SIG-M5 treated with dmso at 0.1 percent for 504 hours (cell line): ENCODE measurements around the gene RRP1B.
"Not testable (repeated sequence)": the region's sequence is repeated elsewhere in the genome, so short reads cannot be mapped to it uniquely, and the experiment has no call there.

ENCODE experiments used
- DNase-seq: peaks from one replicate; lab custom pipeline; 2025; ENCODE audit not compliant: unreplicated experiment; lab: John Stamatoyannopoulos, UW

Gene RRP1B

DNA sequence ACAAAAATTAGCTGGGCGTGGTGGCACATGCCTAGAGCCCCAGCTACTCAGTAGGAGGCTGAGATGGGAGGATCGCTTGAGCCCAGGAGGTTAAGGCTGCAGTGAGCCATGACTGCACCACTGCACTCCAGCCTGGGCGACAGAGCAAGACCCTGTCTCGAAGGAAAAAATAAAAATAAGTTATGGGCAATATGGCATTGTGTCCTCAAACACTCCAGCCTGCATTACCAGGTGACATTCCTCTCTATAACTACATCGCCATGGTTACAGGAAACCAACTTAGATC lies 40.1 kb downstream of the RRP1B start:
- not testable (repeated sequence) for DNase-seq

DNA sequence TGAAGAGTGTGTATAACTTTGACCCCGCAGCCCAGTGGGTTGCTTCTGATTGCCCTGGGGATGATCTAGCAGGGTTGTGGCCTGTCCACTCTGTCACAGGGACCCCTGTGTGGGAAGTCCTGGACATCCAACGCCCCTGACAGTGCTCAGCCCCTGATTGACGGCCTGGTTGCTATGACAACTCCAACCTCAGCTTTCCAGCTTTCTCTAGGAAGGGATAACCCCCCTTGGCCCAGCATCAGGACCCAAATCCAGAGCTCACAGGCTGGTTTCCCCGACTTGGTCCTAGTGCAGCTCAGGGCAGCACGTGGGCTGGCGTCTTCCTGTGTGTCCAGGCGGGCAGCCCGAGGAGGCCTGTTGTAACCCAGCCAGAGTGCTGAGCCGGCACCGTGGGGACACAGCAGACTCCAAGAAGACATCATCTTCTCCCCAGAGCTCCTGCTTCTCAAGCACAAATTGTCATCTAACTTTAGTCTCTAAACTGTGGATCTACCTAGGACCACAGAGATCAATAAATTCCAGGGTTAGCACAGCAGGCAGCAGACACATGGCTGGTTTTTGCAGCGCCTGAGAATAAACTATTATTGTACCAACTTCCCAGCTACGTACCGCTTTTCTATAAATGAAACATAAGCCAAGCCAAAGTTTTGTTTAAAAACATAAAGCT lies 40.7 kb downstream of the RRP1B start:
- DNase-seq: no peak

GRCh38 chr21:43701936-43702784 lies 42.8 kb downstream of the RRP1B start:
- DNase-seq: no peak

DNA sequence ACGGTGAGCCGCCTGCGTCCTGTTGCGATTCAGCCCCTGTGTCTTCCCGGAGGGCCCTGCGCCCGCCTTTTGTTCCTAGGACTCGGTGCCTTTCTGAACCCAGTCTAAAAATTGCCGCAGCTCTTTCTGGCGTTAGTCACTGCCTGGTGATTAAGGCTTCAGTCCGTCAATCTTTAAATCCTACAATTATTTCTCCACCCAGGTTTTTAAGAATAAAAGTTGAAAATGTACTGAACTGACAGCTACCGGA lies 43.4 kb downstream of the RRP1B start:
- DNase-seq: no peak

DNA sequence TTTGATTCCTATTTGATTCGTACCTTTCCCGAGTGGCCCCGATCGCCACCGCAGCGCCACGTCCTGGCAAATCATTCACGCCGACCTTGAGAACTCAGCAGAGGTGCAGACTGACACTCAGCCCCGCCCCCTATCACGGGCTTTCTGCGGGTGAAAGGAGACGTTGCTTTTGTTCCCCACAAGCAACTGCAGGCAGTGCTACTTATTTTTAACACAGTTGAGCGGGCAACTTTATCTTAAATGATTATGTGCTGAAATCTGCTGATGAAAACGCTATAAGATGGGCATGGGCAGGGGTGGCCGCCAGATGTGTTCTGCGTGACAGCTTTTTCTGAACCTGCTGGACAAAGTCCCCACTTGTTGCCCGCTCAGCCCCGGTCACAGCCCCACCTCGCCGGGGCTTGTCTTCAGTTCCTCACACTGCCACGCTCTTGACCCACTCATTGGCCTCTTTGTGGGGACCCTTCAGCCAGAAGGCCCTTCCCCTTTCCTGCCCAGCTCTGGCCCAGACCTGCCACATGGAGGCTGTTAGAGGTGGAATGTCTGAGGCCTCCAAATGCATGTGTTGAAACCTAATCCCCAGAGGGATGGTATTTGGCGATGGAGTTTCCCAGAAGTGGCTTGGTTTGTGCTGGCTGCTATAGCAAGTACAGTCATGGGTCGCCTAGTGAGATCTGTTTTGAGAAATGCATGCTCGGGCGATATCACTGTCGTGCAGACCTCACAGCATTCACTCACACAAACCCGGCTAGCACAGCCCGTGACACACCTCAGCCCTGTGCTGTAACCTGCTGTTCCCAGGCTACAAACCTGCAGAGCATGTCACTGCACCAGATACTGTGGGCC lies 43.9 kb downstream of the RRP1B start:
- DNase-seq: no peak

GRCh38 chr21:43707462-43707861 lies 48.1 kb downstream of the RRP1B start:
- DNase-seq: no peak

GRCh38 chr21:43708745-43709381 lies 49.5 kb downstream of the RRP1B start:
- DNase-seq: no peak

- DNase-seq: peak; percentile 68
Observed at GRCh38 chr21:43712268-43712942, 53.0 kb downstream of the RRP1B start.

DNA sequence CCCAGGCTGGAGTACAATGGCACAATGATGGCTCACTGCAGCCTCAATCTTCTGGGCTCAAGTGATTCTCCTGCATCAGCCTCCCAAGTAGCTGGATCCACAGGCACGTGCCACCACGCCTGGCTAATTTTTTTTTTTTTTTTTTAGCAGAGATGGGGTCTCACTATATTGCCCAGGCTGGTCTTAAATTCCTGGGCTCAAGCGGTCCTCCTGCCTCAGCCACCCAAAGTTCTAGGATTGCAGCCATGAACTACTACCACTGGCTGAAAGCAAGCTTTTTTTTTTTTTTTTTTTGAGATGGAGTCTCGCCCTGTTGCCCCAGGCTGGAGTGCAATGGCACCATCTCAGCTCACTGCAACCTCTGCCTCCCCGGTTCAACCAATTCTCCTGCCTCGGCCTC lies 53.8 kb downstream of the RRP1B start:
- DNase-seq: not testable (repeated sequence)

DNA sequence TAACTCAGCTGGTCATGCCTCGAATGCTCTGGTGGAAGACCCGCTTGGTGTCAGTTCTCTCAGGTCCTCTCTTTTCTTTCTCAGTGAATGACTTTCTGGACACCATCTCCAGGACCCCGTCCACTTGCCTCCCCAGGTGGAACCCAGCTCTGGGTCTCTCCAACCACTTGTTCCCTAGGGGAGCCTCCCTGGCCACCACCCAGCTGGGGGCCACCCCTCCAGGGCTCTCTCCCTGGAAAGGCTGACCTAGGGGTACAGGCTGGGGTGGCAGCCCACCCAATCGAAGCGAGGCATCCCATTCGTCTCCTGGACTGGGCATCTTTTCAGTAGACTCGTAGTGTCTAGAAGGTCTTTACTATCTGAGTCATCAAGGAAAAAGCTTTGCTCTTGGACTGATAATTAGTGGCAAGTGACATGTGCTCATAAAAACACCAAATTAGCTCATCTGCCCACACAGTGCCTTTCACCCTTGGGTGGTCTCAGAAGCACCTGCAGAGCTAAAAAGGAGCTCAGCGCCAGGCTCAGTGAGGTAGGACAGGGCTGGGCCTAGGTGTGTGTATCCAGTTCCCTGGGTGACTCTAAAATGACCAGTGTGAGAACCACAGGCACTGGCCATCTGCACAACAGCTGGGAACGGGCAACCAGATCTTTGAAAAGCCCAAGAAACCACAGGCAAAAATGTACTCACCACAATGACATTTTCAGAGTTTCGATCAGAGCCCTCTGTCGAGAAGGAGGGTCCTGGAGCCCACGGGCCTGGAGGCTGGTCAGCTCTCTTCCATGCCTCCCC lies 57.2 kb downstream of the RRP1B start:
- DNase-seq: peak; percentile 18

DNA sequence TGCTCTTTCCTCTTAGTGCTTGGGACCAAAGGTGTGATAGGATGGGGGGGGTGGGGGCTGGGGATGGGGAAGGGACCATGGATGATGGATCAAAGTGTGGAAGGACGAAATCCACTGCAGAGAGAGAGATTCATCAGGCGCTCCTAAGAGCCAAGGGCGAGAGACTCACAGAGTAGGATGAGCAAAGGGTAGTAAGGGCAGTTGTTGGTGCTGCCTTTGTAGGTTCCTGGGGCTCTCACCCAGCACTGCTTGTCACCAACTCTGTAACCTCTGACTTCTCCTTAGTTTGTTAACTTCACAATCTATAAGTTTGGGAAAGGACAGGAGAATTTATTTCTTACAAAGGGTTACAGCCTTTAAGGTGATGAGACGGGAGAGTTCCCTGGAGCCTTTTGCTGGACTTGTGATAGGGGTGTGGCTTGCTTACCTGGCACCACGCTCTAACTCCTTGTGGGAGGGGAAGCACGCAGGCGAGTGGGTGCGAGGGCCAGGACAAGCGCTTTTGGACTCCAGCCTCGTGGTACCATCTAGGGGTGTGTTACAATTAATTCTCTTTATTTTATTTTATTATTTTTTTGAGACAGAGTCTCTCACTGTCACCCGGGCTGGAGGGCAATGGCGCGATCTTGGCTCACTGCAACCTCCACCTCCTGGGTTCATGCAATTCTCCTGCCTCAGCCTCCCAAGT lies 58.0 kb downstream of the RRP1B start:
- DNase-seq: no peak

- no peak for DNase-seq
Observed at GRCh38 chr21:43717967-43718871, 58.9 kb downstream of the RRP1B start.

- peak; percentile 87 for DNase-seq
Observed at GRCh38 chr21:43718872-43719747, 59.8 kb downstream of the RRP1B start, which contains the start of gene PDXK. Gene PDXK (plus strand): TSS chr21:43719129. CDS start chr21:43719295, 166 bp downstream.

GRCh38 chr21:43719748-43720538 lies 60.6 kb downstream of the RRP1B start:
- peak; percentile 18 for DNase-seq

DNA sequence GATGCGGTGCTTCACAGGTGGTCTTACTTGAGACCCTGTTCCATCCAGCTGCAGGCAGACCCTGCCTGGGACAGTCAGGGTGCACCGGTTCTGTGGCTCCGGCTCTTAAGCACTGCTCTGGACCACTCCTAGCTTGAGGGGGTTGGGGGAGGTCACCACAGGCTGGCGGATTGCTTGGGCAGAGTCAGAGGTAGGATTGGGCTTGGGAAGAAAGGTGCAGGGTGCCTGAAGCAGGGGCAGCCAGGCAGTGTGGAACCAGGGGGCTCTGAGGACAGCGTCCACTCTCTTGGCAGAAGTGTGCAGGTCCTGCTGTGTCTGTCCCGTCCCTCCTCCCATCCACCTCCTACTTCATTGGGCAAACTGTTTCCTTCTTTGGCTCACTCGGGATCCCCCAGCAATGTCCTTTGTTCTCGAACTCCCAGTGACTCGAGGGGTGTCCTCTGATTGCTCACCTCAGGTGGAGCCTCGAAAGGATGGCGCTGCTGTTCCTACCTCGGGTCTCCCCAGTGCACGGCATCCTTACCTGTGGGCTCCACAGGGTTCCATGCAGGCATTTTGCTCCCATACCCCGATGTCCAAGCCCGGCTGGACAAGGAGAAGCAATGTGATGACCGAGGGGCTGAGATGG lies 61.3 kb downstream of the RRP1B start:
- DNase-seq: no peak

GRCh38 chr21:43721206-43721605 lies 61.8 kb downstream of the RRP1B start:
- peak; percentile 8 for DNase-seq
